T-helper 22 cell (primary cell): Measurements from ENCODE around the gene RAET1E.
"Not testable (repeated sequence)": the region's sequence is repeated elsewhere in the genome, so short reads cannot be mapped to it uniquely, and the experiment has no call there.

ENCODE experiments used
- DNase-seq: peaks from one replicate; pipeline ENCODE4 v3.0.0-alpha.2; 2020; ENCODE audit warnings: low read depth

The RAET1E gene

GRCh38 chr6:149927025-149927424 lies 29.1 kb upstream of the RAET1E start:
- DNase-seq: not testable (repeated sequence)

GRCh38 chr6:149925974-149926777 lies 28.3 kb upstream of the RAET1E start:
- DNase-seq: peak; percentile 34

GRCh38 chr6:149925253-149925973 lies 27.5 kb upstream of the RAET1E start:
- no peak for DNase-seq

DNA sequence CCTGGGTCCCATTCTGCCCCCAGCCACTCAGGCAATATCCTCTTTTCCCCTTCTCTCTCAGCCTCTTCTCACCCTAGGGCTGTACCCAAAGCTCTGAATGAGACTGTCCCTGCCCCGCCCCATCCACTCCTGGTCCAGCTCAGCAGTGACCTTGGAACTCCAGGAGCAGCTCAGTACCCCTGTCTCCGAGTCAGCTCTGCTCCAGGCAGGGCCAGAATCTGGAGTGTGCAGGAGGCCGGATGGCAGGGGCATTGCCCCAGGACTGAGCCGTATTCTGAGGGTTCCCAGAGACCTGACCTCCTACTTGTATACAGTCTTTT lies 27.0 kb upstream of the RAET1E start:
- DNase-seq: no peak

DNA sequence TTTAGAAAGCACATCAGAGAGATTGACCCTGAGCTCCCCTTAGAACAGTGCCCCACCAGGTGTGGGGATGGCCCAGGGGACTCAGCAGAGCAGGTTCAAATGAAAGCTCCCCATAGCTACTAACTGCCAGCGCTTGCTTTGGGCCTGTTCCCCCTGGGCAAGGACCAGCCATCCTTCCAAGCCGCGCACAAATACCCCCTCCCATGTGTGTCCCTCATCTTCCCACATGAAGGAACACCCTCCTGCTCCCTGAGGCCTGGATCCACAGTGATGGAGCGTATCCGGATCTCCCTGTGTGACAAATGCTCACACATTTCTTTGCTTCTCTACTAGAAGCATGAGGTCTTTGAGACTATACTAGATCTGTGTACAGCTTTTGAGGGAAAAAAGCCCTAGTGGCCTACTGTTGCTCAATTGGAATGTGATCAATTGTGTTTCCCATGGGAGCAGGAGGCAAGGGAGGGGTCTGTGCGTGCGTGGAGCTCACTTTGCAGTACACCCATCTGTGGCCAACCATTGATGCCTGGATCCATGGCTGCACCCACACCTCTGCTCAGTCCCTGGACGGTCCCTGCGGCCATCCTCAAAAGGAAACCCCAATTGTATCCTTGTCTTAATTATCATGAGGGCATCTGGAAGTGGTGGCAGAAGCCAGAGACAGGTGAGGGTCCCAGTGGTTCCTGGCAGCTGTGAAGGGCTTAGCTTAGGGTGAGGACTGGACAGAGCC lies 26.5 kb upstream of the RAET1E start:
- DNase-seq: no peak

DNA sequence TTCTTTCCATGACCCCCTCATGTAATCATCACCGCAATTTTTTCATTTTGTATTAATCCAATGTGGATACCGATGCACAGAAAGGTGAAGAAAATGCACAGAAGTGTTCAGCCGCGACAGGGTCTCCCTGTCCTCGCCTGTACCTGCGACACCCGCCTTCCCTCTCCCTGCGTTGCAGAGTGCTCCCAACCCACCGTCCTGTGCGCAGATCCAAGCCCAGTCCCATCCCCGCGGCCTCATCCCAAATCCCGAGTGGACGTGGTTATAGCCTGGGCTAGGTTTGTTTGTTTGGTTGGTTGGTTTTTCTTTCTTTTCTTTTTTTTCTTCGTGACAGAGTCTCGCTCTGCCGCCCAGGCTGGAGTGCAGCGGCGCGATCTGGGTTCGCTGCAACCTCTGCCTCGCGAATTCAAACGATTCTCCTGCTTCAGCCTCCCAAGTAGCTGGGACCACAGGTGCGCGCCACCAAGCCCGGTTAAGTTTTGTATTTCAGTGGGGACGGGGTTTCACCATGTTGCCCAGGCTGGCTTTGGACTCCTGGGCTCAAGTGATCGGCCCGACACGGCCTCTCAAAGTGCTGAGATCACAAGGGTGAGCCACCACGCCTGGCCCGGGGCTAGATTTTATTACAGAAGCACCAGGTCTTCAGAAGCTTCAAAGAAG lies 25.5 kb upstream of the RAET1E start:
- no peak for DNase-seq

GRCh38 chr6:149922642-149923326 lies 24.9 kb upstream of the RAET1E start, which contains the start of gene RAET1G:
Gene RAET1G (minus strand): TSS chr6:149923121. CDS start chr6:149923010, 111 bp downstream.
- DNase-seq: peak; percentile 72

- not testable (repeated sequence) for DNase-seq
Measured at GRCh38 chr6:149922091-149922490, 24.2 kb upstream of the RAET1E start.

DNA sequence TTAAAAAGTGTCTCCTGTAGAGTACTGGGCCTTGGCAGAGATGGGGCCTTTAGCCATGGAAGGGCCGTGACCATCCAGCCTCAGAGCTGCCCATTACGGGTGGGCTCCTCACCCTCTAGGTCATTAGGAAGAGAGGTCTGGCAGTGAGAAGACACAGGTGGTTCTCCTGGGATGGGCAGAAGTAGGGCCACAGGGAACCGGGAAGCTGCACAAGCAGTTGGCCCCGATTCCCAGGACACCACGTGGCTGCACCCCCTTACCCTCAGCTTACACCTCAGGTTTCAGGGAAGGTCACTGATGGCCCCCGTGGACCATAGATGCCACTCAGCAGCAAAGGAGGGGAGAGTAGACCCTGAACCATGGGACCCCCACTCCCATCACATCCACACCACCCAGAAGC lies 23.4 kb upstream of the RAET1E start:
- DNase-seq: no peak

- DNase-seq: no peak
Measured at GRCh38 chr6:149919834-149920225, 21.9 kb upstream of the RAET1E start.

DNA sequence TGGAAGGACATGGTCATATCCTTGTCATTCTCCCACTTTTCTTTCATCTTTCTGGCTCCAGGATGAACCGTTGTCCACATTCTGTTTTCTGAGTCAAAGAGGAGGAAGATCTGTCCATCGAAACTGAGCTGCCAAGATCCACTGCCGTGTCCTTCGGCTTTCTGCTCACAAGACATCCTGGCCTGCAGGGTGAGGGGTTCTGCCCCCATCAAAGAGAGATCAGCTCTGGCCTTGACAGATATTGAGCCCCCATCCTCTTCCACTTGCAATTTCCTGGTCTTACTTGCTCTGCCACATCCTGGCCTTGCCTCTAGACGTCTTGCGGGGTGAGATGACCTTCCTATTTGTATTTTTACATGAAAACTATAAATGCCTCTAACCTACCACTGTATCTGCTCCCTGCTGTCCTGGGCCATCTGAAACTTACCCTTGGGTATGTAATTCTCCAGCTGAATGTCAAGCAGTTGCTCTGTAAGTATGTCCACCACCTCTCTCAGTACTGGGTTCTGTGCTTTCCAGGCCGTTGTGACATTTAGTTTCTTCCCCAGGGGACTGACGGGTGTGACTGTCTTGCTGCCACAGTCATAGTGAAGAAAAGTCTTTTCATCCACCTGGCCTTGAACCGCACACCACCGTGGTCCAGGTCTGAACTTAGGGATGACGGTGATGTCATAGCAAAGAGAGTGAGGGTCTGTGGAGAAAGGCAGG lies 21.4 kb upstream of the RAET1E start:
- not testable (repeated sequence) for DNase-seq

DNA sequence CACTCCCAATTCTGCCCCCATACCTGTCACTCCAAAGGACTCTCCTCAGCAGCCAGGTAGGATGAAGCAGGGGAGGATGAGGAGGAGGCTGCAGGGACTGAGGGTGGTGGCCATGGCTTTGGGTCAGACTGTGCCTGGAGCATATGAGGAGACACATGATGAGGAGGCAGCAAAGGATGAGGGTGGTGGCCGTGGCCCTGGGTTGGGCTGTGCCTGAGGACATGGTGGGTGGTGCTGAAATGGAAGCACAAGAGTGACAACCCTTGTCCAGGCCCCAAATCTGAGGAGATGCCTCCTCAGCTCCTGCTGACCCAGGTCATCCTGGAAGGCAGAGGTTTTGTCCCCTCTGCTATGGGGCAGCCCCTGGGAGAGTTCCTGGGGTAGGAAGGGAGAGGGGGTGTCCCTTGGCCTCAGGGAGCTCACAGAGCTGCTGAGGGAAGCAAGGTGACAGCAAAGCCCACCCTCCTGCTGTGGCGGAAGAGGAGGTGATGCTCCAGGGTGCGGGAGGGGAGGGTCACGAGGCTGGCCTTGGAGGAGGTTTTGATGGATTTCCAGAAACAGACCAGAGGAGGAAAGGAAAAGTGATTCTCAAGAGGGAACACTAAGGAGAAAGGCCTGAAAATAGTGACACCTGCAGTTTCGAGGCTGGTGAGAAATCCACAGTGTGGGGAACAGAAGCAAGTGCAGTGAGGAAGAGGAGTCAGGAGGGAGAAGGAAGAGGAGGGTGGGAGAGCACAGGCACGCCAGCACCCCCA lies 20.4 kb upstream of the RAET1E start:
- DNase-seq: no peak

DNA sequence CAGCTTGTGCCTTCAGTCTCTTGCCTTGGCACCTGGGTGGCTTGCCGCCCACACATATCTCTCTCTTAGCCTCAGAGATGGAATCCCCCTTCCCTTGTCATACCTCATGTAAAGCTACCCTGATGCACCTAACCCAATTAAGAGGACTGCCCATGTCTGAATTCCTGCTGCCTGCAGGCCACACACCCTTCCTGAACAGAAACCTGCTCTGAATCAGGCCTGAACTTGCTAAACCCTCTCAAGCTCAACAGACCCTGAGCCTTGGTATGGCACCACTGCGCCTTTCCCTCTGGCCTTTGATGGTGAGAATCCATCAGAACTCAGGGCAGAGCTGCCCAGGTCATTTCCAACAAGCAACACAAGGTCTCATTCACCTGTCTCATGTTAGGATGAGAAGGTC lies 19.8 kb upstream of the RAET1E start:
- DNase-seq: no peak

- DNase-seq: no peak
Measured at GRCh38 chr6:149915970-149916865, 18.3 kb upstream of the RAET1E start.

DNA sequence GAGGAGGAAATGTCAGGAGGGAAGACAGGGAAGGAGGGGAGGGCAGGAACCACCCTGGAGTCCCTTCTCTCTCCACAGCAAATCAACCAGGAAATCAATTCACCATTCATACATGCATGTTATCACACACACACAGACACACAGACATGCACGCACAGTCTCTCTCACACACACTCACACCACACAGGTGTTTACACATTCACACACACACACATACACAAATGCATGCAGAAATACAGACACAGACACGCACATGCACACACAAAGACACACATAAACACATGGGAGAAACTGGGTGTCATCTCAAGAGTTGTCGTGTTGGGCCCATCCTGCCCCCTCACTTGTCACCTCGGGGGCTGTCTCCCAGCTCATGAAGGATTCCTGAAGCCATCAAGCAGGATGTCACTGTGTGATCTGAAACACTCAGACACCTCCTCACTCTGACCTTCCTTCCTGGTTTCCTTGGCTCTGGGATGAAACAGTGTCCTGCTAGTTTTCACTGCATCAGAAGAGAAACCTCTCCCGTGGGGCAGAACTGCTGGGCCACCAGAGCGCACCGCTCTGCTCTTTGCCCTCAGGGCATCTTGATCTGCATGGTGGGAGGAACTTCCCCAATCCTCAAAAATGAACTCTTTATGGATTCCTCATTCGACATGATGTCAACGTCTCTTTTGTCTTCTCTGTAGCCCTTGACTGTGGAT lies 15.8 kb upstream of the RAET1E start:
- no peak for DNase-seq

GRCh38 chr6:149913085-149913484 lies 15.2 kb upstream of the RAET1E start:
- DNase-seq: no peak

GRCh38 chr6:149912680-149913079 lies 14.8 kb upstream of the RAET1E start:
- DNase-seq: not testable (repeated sequence)

- no peak for DNase-seq
Measured at GRCh38 chr6:149910721-149911151, 12.8 kb upstream of the RAET1E start.
